Urinary bladder (tissue), 4 donors: ENCODE results near the gene TRIM38. TPM values are rescaled to one million over a fixed set of nuclear protein-coding genes. Genes with fewer than 3 reads are reported as not detected.

Source experiments
- DNase-seq: peaks from one replicate; pipeline ENCODE4 v3.0.0-alpha.2; 2015; ENCODE audit errors: extremely low spot score
- H3K27ac ChIP-seq: one replicate; pipeline ENCODE4 v1.5.1; 2013; ENCODE audit warnings: low read depth, mild to moderate bottlenecking, moderate library complexity
- H3K36me3 ChIP-seq: one replicate; pipeline ENCODE4 v1.6.1; 2013; ENCODE audit warnings: mild to moderate bottlenecking, moderate library complexity; ENCODE audit not compliant: insufficient read depth
- H3K4me1 ChIP-seq: one replicate; pipeline ENCODE4 v1.6.1; 2013; ENCODE audit warnings: mild to moderate bottlenecking, moderate library complexity; ENCODE audit not compliant: insufficient read depth
- H3K4me3 ChIP-seq: one replicate; pipeline ENCODE4 v1.5.1; 2013; ENCODE audit warnings: low read depth, low read length
- WGBS: extraction: QIAGEN DNeasy Blood & Tissue Kit; methylation state at CpG from one replicate; pipeline ENCODE4 v1.1.7; 2013; 5-methylcytosine and 5-hydroxymethylcytosine counted together
- polyA plus RNA-seq: library from polyadenylated mRNA; stranded (reverse); fragments of 200-250 nt; gene quantifications from one replicate; pipeline ENCODE4 v1.2.3, GENCODE V29; 2013
- total RNA-seq: library from RNA; depleted of rRNA; stranded (reverse); fragments of >200 nt; gene quantifications from one replicate; pipeline ENCODE4 v1.2.3, GENCODE V29; 2014
- donor health status: healthy with polysubstance abuse.
- donor health status: healthy.

Gene TRIM38
- total and polyA plus RNA-seq, 2 donors: 4.6 to 13.4 TPM

DNA sequence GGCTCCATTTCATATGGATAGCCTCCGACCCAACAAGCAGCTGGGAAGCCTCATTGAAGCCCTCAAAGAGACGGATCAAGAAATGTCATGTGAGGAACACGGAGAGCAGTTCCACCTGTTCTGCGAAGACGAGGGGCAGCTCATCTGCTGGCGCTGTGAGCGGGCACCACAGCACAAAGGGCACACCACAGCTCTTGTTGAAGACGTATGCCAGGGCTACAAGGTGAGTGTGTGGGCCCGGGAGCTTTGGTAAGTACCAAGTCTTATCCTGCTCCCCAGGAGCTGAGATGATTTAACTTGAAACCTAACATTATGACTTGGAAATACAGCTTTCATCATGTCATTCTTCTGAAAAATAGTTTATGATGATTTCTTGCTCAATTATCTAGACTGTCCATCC lies 4.1 kb downstream of the TRIM38 start:
- DNase-seq: no peak
- peaks cover 16% of the 10 kb centered on the region for H3K36me3 ChIP-seq
- H3K4me3 ChIP-seq: no peak overlapping the region
- peaks cover 2% of the 10 kb centered on the region for H3K4me1 ChIP-seq
- H3K27ac ChIP-seq: no peak overlapping the region
- 93% methylated on average over 9 of the region's 9 CpGs for WGBS

- peaks cover 23% of the 10 kb centered on the region for H3K36me3 ChIP-seq
- no peak for DNase-seq
- H3K4me3 ChIP-seq: no peak overlapping the region
- no peak overlapping the region for H3K27ac ChIP-seq
- peaks cover 2% of the 10 kb centered on the region for H3K4me1 ChIP-seq
These were observed 6.2 kb downstream of the TRIM38 start for GRCh38 chr6:25968769-25969168.

DNA sequence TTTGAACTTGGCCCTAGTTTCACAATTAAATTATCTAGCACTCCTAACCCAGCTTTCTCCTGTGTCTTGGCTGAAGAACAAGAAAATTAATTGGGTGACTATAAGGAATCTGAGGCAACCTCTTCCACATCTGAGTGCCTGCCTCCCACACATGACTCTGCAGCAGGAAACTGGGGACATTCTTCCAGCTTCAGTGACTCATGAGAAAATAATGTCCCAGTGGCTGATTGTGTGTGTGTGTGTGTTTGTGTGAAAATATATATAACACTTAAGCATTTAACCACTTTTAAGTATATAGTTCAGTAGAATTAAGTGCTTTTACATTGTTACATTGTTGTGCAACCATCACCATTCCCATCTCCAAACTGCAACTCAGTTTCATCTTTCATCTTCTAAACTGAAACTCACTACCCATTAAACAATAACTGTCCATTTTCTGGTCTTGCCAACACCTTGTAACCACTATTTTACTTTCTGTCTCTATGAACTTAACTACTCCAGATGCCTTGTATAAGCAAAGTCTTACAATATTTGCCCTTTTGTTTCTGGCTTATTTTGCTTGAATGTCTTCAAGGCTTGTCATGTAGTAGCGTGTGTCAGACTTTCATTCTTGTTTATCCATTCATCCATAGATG lies 8.7 kb downstream of the TRIM38 start:
- peaks cover 27% of the 10 kb centered on the region for H3K36me3 ChIP-seq
- no peak overlapping the region for H3K27ac ChIP-seq
- DNase-seq: no peak
- H3K4me1 ChIP-seq: peaks cover 2% of the 10 kb centered on the region
- WGBS: 97% methylated on average over 1 of the region's 1 CpG
- no peak overlapping the region for H3K4me3 ChIP-seq

DNA sequence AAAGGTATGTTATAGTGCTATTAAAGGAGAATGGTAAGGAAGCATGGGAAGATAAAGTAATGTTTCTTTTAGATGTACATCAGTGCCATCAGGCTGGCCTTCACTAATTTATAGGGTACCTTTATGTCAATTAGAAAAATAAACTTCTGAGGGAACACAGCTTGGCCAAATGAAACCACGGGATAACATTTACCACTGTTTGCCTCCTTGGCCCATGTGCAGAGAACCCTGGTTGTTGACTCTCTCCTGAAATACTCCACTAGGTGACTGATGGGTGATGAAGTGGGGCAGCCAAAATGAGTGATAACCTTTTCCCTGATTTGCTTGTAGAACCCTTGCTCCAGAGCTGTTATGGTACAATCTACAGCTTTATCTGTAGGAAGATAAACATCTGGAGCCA lies 9.5 kb downstream of the TRIM38 start:
- no peak for DNase-seq
- H3K4me3 ChIP-seq: no peak overlapping the region
- no peak overlapping the region for H3K27ac ChIP-seq
- H3K36me3 ChIP-seq: peaks cover 27% of the 10 kb centered on the region
- peaks cover 2% of the 10 kb centered on the region for H3K4me1 ChIP-seq
- 83% methylated on average over 1 of the region's 1 CpG for WGBS

DNA sequence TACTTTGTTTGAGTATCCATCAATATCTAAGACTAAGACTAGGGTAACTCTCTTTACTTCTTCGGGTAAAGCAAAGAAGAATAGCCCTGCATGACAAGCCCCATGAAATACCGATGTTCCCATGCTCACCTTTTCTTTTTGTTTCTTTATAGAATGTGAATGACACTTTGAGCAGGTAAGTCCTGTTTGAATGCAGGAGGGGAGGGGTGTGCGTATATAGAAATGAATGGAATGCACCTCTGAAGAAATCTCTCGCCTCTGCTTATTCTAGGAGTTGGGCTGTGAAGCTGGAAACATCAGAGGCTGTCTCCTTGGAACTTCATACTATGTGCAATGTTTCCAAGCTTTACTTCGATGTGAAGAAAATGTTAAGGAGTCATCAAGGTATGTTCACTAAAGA lies 10.3 kb downstream of the TRIM38 start:
- DNase-seq: no peak
- Histone ChIP-seq H3K4me1 (no peaks in the 10 kb centered on the region), H3K27ac (no peak overlapping the region), H3K36me3 (peaks cover 20% of the 10 kb centered on the region), H3K4me3 (no peak overlapping the region)
- WGBS: 93% methylated on average over 5 of the region's 5 CpGs

DNA sequence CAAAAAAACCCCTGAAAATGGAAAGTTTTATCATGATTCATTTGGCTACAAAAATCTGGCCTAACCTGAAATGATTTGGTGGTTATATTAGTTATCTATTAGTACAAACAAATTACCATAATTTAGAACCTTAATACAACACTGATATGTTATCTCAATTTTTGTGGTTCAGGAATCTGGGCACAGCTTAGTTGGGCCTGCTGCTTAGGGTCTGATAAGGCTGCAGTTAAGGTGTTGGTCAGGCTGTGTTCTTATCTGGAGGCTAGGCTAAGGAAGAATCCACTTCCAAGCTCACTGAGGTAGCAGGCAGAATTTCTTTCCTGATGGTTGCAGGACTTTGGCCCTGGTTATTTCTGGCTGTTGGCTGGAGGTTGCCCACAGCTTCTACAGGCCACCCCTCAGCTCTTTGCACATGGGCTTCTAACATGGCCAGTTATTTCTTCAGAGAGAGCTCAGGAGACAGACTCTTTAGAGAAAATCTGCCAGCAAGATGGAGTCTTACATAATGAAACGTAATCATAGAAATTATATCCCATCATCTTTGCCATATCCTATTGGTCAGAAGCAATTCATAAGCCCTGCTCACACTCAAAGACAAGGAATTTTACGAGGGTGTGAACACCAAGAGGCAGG lies 11.4 kb downstream of the TRIM38 start:
- H3K36me3 ChIP-seq: peaks cover 15% of the 10 kb centered on the region
- H3K4me1 ChIP-seq: no peaks in the 10 kb centered on the region
- H3K27ac ChIP-seq: no peak overlapping the region
- WGBS: 93% methylated on average over 2 of the region's 2 CpGs
- DNase-seq: no peak
- H3K4me3 ChIP-seq: no peak overlapping the region

DNA sequence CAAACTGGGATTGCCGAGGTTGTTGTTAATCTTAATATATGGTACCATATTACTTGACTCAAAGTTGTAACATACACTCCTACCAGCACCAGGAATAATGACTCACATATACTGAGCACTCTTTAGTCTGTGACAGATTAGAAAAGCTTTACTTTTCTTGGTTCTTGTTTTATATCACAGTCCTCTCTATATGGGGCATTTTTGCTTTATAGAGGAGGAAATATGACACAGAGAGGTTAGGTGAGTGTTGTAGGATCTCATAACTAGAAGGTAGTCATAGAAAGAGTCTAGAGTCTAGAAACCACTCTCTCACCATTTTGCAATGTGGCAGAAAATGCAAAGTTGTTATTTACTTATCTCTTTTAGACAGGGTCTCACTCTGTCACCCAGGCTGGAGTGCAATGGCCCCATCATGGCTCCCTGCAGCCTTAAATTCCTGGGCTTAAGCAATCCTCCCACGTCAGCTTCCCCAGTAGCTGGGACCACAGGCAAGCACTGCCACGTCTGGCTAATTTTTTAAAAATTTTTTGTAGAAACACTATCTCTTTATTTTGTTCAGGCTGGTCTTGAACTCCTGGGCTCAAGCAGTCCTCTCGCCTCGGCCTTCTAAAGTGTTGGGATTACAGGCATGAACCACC lies 13.4 kb downstream of the TRIM38 start:
- WGBS: 92% methylated on average over 5 of the region's 5 CpGs
- H3K27ac ChIP-seq: no peak overlapping the region
- H3K36me3 ChIP-seq: peaks cover 13% of the 10 kb centered on the region
- H3K4me1 ChIP-seq: no peaks in the 10 kb centered on the region
- no peak for DNase-seq
- no peak overlapping the region for H3K4me3 ChIP-seq

- no peak overlapping the region for H3K27ac ChIP-seq
- peaks cover 8% of the 10 kb centered on the region for H3K36me3 ChIP-seq
- H3K4me1 ChIP-seq: no peaks in the 10 kb centered on the region
- no peak for DNase-seq
- H3K4me3 ChIP-seq: no peak overlapping the region
- 97% methylated on average over 2 of the region's 2 CpGs for WGBS
These were observed 18.3 kb downstream of the TRIM38 start for GRCh38 chr6:25980935-25981334.

DNA sequence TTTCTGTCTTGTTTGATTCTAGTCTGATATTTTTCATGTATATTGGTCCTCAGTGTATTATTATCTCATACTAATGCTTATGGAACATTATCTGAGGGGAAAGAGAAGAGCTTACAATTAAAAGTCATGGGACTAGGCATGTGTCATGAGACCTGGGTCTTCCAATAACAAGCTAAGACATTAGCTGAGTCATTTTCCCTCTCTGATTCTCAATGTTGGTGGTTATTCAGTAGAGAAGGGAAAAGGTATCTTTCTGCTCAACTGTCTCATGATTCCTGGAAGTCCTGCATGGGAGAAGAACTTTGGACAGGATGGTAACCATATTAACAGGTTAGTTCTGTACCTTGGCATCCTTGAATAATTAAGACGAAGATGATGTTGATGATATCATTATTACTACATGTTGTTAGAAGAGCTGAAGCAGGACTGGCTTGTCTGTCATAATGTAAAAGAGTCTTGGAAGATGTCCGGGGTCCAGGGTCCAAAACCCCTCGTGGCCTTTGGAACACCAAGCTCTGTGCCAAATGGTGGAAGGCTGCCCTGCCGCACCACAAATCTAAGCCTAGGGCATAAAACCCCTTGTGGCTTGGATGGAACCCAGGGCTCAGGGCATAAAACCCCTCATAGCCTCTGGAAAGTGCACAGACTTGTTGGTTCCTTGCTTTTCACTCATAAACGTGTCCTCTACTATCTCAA lies 19.1 kb downstream of the TRIM38 start:
- H3K36me3 ChIP-seq: peaks cover 8% of the 10 kb centered on the region
- H3K27ac ChIP-seq: no peak overlapping the region
- WGBS: 95% methylated on average over 5 of the region's 5 CpGs
- no peak overlapping the region for H3K4me3 ChIP-seq
- H3K4me1 ChIP-seq: no peaks in the 10 kb centered on the region
- no peak for DNase-seq

GRCh38 chr6:25984265-25984664 lies 21.7 kb downstream of the TRIM38 start:
- Histone ChIP-seq H3K4me3 (no peak overlapping the region), H3K27ac (no peak overlapping the region), H3K4me1 (no peaks in the 10 kb centered on the region), H3K36me3 (peaks cover 12% of the 10 kb centered on the region)
- DNase-seq: no peak
- 82% methylated on average over 2 of the region's 2 CpGs for WGBS

GRCh38 chr6:25987845-25988244 lies 25.2 kb downstream of the TRIM38 start:
- no peak overlapping the region for H3K4me3 ChIP-seq
- 81% methylated on average over 9 of the region's 9 CpGs for WGBS
- DNase-seq: no peak
- no peak overlapping the region for H3K27ac ChIP-seq
- peaks cover 9% of the 10 kb centered on the region for H3K36me3 ChIP-seq
- no peaks in the 10 kb centered on the region for H3K4me1 ChIP-seq

GRCh38 chr6:25990172-25990873 lies 27.7 kb downstream of the TRIM38 start:
- Histone ChIP-seq H3K4me1 (no peaks in the 10 kb centered on the region), H3K27ac (no peak overlapping the region), H3K4me3 (no peak overlapping the region), H3K36me3 (peaks cover 3% of the 10 kb centered on the region)
- 95% methylated on average over 2 of the region's 2 CpGs for whole genome bisulfite sequencing
- no peak for DNase-seq

DNA sequence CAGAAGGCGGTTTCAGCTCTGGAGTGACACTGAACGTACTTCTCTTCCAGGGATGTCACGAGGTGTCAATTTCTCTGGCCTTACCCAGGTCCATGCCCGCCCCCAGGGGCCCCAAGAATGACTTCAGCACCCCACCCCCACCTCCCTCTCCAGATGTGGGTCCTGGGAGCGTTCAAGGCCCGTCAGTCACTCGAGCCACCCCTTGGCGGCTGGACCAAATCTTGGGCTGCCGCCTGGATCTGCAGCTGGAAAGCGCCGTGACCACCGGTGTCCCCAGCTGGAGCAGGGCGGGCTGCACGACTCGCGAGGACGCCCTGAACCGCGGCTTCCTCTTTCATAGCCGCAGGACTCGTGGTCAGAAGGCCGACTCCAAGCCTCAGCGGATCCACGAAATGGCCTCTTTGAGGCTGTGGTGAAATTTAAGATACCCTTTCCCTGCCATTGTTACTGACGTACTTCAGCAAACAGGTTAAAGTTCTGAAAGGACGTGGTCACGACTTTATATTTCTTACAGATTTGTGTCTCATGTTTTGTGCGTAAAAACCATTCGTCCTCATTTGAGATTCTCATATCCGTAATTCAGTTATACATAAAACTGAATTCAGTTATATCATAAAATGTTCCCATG lies 29.3 kb downstream of the TRIM38 start:
- 2% methylated on average over 30 of the region's 30 CpGs for WGBS
- peak; percentile 28 for DNase-seq
- Histone ChIP-seq H3K4me3 (peak overlapping the region; percentile 42), H3K4me1 (no peaks in the 10 kb centered on the region), H3K36me3 (peaks cover 3% of the 10 kb centered on the region), H3K27ac (peak overlapping the region; percentile 75)
